NCI-H187 (cell line): ENCODE results near the gene KCNH5.

Experiments used
- DNase-seq, 2 experiments: peaks; one replicate each; lab custom pipeline; 2025; lab: John Stamatoyannopoulos, UW

Gene KCNH5

GRCh38 chr14:63006531-63006930 lies 38.7 kb downstream of the KCNH5 start:
- DNase-seq = no peak

- DNase-seq = no peak
Measured at GRCh38 chr14:62994096-62994495, 51.2 kb downstream of the KCNH5 start.

DNA sequence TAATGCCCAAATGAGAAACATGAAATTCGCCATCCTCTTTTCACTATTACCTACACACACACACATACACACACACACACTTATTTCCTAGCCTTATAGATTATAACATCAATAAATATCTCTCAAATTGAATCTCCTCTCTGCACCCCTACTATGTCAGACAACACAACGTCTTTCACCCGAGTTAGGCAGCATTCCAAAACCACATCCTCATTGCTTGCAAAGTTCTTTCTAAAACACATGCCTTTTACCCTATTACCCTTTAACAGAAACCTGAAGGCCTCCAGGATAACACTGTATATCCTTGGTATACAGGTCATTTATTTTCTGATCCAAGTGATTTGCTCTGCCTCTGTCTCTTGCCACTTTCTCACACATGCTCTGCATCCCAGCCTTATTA lies 56.3 kb downstream of the KCNH5 start:
- no peak for DNase-seq

DNA sequence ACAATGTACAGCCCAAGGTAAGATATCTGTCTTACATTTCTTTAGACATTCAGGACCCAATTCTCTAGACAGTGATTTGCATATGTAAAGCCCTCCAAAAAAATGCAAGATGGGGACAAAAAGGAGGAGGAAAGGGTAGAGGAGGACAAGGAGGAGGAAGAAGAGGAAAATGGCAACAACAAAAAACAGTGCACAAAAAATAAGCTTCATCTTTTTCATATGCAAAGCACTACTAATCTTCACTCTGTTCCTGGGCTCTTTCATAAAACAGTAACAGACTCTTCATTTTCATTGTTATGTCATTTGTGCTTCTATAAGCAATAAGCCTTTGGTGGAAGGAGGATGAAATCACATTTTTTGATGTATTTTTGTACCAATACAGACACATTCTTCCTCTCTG lies 61.4 kb downstream of the KCNH5 start:
- DNase-seq = no peak

- no peak for DNase-seq
Measured at GRCh38 chr14:62980693-62981092, 64.6 kb downstream of the KCNH5 start.

GRCh38 chr14:62957562-62957961 lies 87.7 kb downstream of the KCNH5 start:
- no peak for DNase-seq

DNA sequence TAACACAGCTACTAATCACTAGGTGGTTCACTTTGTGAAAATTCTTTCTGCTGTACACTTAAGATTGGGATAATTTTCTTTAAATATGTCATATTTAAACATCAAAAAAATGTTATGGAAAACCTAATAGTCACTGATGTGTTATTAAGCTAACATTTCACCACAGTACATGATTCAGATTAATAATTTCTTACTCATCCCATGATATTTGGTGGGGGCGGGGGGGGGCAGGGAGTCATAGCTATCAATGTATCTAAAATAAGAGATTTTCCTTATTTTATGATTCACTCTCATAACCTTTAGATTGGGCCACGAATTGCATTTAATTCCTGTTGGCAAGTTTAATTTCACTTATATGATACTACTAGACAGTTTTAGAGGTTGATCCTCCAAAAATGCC lies 88.8 kb downstream of the KCNH5 start:
- no peak for DNase-seq

DNA sequence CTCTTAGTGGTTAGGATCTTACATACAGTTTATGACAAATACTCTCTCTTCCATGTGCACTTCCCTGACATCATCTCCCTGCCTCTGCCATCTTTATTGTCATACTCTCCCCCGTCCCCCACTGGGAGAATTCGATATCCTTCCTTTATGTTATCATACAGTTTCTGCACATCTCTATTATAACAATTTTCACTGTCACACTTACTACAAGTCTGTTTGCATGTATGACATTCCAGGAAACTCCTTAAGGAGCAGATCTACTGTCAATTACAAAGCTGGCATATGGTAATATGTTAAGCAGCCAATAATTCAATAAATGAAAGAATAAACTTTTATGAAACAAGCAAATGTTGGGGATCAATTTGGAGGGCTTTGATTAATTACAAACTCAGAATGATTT lies 91.1 kb downstream of the KCNH5 start:
- no peak for DNase-seq

- DNase-seq = no peak
Measured at GRCh38 chr14:62952226-62952625, 93.0 kb downstream of the KCNH5 start.

DNA sequence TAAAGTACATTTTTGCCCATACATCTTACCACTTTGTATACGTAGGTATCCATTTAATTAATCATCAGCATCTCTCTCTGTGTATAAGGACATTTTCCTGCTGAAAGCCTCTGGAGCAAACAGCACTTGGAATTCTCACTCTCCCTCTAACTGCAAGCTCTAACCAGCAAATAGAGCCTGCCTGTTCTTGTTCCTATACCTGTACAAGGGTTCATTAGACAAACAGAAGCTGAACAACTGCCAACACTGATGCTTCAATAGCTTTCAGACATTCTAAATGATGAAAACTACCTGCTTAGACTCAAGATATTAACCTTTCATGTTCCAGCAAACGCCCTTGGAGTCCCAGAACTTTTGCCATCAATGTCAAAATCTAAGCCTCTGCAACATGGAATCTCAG lies 98.0 kb downstream of the KCNH5 start:
- DNase-seq = no peak

DNA sequence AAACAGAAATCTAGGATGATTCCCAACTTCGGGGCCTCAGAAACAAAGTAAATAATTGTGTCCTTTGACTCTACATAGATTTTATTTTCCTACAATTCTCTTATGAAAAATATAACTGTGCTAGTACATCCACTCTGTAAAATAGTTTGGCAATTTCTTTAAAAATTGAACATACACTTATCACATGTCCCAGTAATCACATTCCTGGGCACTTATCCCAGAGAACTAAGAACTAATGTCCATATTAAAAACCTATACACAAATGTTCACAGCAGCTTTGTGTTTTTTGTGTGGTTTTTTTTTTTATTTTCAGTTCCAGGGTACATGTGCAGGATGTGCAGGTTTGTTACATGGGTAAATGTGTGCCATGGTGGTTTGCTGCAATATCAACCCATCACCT lies 99.0 kb downstream of the KCNH5 start:
- DNase-seq = no peak

GRCh38 chr14:62943202-62943601 lies 102.1 kb downstream of the KCNH5 start:
- DNase-seq = no peak

GRCh38 chr14:62939970-62940369 lies 105.3 kb downstream of the KCNH5 start:
- DNase-seq = no peak

DNA sequence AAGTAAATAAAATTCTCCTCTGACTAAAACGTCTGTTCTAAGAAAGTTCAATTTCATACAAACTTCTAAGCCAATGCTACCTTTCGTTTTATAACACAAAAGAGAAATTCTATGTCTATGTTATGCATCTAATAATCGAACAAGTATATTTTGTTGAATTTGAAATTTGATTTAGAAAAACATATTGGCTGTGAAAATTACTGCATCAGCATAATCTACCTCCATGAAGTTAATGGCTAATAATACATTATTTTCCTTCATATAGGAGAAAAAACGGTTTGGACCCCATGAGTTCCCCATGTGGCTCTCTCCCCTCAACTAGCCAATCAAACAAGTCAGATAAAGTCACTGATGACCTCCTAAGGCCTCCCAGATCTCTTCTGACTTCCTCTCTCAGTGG lies 106.5 kb downstream of the KCNH5 start:
- no peak for DNase-seq

- DNase-seq = no peak
Measured at GRCh38 chr14:62934439-62934838, 110.8 kb downstream of the KCNH5 start.

DNA sequence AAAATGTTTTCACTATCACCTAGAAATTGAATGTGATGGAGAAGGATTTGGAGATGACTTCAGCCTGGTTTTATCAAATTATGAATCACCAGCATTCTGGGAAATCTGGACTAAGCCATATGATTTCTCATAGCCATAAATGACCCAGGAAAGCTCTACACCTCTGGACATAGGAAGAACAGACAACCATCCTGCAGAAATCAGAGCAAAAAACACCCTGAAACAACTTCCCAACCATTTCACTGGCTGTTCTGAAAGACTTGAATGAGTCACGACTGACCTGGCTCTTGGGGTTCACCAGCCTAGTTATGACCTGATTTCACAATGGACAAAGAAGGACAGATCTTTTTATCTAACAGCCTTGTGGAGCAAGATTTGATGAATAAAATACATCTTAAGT lies 123.8 kb downstream of the KCNH5 start:
- DNase-seq = no peak

- no peak for DNase-seq
Measured at GRCh38 chr14:62916551-62916950, 128.7 kb downstream of the KCNH5 start.

DNA sequence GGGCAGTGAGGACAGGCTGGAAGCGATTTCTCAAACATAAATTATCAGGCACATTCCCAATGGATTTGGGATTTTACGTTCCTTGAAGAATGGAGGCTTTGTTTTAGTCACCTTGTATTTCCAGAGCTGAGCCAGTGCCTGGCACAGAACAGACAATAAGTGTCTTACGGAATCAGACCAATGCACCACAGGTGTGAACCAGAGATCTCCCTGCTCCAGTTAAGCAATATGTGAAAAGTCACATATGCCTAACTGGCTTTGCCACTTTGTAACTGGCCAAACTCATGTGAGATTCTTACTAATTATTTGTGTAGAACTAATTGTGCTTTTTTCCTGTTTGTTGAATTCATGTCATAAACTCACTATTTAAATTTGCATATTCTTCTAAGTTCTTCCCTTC lies 130.4 kb downstream of the KCNH5 start:
- no peak for DNase-seq

DNA sequence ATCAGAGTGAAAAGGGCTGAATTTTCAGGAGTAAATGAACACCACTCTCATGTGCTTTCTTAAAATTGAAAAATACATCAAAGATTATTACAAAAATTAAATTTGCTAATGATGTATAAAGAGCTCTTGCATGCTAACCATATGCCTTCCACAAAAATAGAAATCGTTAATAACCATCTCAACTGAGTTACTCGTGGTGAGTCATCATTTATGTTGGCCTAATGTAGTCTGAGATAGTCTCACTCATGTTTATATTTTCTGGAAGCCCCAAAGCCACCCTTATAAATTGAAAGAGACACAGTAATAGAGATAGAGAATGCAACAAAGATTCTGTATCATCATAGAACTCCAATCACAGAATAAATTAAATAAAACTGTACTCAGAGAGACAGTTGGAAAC lies 131.2 kb downstream of the KCNH5 start:
- DNase-seq = no peak

GRCh38 chr14:62908506-62908905 lies 136.8 kb downstream of the KCNH5 start:
- DNase-seq = no peak

GRCh38 chr14:62905566-62905965 lies 139.7 kb downstream of the KCNH5 start:
- no peak for DNase-seq

DNA sequence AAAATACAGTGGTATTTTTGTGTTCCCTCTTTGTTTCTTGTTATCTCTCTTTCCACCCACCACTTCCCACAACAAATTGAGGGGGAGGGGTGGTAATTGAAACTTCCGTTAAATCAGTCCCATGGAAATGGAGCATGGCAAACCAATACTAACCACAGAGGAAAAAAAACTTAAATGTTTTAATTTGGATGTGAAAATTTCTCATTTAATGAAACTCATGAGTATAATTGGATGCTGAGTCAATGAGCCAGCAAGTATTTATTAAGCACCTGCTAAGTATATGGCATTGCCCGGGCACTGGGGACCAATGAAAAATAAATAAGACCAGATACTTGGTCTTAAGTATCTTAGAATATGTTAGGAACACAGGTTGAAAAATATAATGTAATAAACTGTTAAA lies 147.5 kb downstream of the KCNH5 start:
- DNase-seq = no peak

DNA sequence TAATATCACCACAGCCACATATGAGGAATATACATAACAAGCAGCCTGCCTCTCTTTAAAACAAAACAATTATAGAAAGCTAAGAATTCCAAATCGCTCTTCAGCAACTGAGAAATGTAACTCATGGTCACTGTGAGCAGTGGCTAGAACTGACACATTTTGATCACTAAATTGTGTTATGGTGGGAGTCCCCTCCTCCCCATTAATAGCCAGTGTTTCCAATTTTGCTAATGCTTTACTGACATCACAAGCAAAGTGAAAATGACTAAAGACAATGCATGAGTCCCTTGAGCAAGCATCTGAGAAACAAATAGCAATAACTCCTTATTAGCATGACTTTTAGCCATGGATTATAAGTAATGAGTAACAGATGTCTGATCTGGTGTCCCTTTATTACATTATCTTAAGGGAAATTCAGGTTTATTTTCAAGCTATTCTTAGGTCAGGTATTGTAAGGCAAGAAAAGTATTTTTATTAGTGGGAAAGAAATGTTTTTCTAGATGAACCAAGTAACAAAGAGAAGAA lies 148.3 kb downstream of the KCNH5 start:
- no peak for DNase-seq

DNA sequence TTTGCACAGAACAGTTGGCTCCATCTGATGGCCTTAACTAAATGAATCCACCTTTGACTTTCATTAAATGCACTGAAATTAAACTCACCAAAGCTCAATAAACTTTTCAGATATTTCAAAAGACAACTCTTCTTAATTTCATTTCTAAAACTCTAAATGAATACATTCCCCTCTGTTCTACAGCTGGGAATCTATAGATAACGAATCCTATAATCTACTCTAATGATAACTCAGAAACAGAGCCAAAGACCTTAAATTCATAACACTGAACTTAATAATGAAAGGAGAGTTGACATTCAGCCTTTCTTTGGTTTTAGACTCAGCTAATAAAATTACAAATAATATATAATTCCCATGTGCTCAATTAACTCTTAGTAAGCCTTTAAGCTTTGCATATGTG lies 150.5 kb downstream of the KCNH5 start:
- no peak for DNase-seq

GRCh38 chr14:62889364-62889763 lies 155.9 kb downstream of the KCNH5 start:
- DNase-seq = no peak
